Measurements from ENCODE around the gene ATP1B3. TPM values are rescaled to one million over a fixed set of nuclear protein-coding genes. Genes with fewer than 3 reads are reported as not detected.

Gene ATP1B3
- total and polyA plus RNA-seq, 9 of the 15 experiments (the other 6 are each of a cell fraction or from before 2014, with no cell fraction given), result 48.3 to 202 (median 123) TPM

- TF ChIP-seq ZNF134 (CRISPR knock-in tag; conservative IDR thresholded peaks at IDR 0.05) (no peak), ZNF263 (CRISPR knock-in tag; IDR thresholded peaks at IDR 0.05; ENCODE audit: borderline replicate concordance) (no peak), ZNF511 (CRISPR knock-in tag; IDR thresholded peaks at IDR 0.05) (no peak), RBM25 (IDR thresholded peaks at IDR 0.05; ENCODE audit: low read depth, low read length, severe bottlenecking) (no peak), BRD9 (IDR thresholded peaks at IDR 0.05; ENCODE audit: low read depth, partially characterized antibody) (no peak), PCBP1 (IDR thresholded peaks at IDR 0.05; ENCODE audit: low read depth, low read length, poor library complexity, severe bottlenecking) (no peak), ASH1L (IDR thresholded peaks at IDR 0.05; ENCODE audit: borderline replicate concordance, low read depth, partially characterized antibody) (no peak), ERF (CRISPR knock-in tag; IDR thresholded peaks at IDR 0.05) (no peak), RNF219 (CRISPR knock-in tag; IDR thresholded peaks at IDR 0.05) (no peak), MTA2 (IDR thresholded peaks at IDR 0.05; ENCODE audit: low read depth) (no peak), ZNF507 (tag; conservative IDR thresholded peaks at IDR 0.05) (no peak), TCF7L2 (IDR thresholded peaks at IDR 0.05; ENCODE audit: low read depth, low read length) (no peak), ZNF282 (CRISPR knock-in tag; IDR thresholded peaks at IDR 0.05) (no peak), SMC3 (conservative IDR thresholded peaks at IDR 0.05; ENCODE audit: insufficient read depth, low read depth, low read length) (peak; percentile 67), KAT8 (IDR thresholded peaks at IDR 0.05; ENCODE audit: low read depth) (no peak), IRF1 (CRISPR knock-in tag; IDR thresholded peaks at IDR 0.05; ENCODE audit: borderline replicate concordance) (no peak), ETV1 (tag; conservative IDR thresholded peaks at IDR 0.05; ENCODE audit: low read depth) (peak; percentile 16; the same call in 1 of the 2 replicates), DDX20 (tag; IDR thresholded peaks at IDR 0.05; ENCODE audit: low read depth) (no peak), NKRF (IDR thresholded peaks at IDR 0.05; ENCODE audit: borderline replicate concordance) (no peak), SMARCC2 (IDR thresholded peaks at IDR 0.05; ENCODE audit: low read depth) (no peak), DEAF1 (CRISPR knock-in tag; IDR thresholded peaks at IDR 0.05) (0 out of 2 replicates have a peak, but pooled peaks have one; percentile 24)
Measured at GRCh38 chr3:141913150-141913811, 36.8 kb downstream of the ATP1B3 start (continued).
